Posterior vena cava (tissue), 2 donors: ENCODE data around the gene TATDN2. TPM values are rescaled to one million over a fixed set of nuclear protein-coding genes. Genes with fewer than 3 reads are reported as not detected.
"Not testable (repeated sequence)": the region's sequence is repeated elsewhere in the genome, so short reads cannot be mapped to it uniquely, and the experiment has no call there.

Experiments
- DNase-seq: peaks from one replicate; pipeline ENCODE4 v3.0.0-alpha.2; 2020; ENCODE audit warnings: low spot score
- intact Hi-C, 2 donors: fragments of 100-400 bp; cut with DNase I; formaldehyde crosslinking; loops; one replicate each; pipeline versions ENCODE4 v1.14.1 to v1.14.2; 2022 to 2023
- total RNA-seq, 2 donors: library from RNA; stranded (reverse); fragmentation: NEBNext Ultra II Directional; extraction: Animal tissue kit (Norgen Biotek cat#: 25700); gene quantifications; one replicate each; pipeline ENCODE4 v1.2.1, GENCODE V29; 2021
- donor health status: DM: yes; HTN: yes; CAD: no.
- donor health status: DM: yes; HTN: yes; CAD: no.

TATDN2 gene
- total RNA-seq, 2 donors from 2014 or later, result 22.2 to 25.3 TPM

- peak; percentile 38 for DNase-seq
- intact Hi-C loops, result no loop called here
Measured at GRCh38 chr3:10260211-10260701, 12.0 kb downstream of the TATDN2 start.

- intact Hi-C loops, result no loop called here
- no peak for DNase-seq
Measured at GRCh38 chr3:10262027-10262426, 13.8 kb downstream of the TATDN2 start.

DNA sequence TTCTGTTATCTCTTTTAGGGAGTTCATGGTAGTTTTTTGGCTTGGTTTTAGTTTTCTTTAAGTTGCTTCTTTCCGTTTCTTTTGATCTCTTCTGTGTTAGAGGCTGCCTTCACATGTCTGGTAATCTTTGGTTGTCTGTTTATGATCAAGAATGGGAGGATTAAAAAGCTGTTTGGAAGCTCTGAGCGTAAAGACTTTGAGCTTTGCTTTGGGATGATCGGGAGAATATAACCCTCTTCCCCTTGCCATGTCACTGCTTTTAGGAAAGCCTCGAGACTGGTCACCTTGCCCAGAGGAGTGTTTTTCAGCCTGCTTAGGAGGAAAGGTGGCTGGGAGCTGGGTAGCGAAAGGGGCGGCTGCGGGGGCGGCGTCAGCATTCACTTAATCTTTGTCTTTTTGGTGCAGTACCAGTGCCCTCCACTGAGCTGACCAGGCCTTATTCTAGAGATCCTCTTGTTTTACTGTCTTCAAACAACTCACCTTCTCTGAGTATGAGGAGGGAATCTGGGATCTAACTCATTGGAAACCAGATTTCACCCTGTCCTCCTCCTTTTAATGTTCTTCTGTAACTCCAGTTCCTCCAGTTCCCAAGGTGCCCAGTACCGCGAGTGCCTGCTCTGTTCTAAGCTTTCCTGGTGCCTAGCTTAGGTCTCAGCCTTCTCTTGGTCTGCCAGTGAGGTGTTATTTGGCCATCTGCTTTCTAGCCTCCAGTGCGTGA, 15.5 kb downstream of the TATDN2 start:
- intact Hi-C loops, result no loop called here
- DNase-seq, result peak; percentile 56

DNA sequence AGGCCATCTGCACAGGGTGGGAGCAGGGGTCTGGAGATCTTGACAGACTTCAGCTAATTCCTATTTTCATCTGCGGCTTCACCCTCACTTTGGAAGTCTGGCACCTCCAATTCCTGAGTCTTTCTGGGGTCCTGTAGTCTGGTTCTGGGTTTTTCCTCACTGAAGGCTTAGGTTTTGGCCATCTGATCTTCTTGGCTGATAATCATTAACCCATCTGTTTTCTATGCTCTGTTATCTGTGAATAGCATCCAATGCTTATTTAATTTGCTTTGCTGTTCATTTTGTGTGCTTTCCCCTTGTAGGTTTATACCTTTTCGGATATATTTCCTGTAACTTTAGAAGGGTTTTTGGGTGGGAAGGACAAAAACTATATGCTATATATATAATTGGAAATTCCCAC, 17.6 kb downstream of the TATDN2 start:
- DNase-seq, result no peak
- intact Hi-C loops, result no loop called here

DNA sequence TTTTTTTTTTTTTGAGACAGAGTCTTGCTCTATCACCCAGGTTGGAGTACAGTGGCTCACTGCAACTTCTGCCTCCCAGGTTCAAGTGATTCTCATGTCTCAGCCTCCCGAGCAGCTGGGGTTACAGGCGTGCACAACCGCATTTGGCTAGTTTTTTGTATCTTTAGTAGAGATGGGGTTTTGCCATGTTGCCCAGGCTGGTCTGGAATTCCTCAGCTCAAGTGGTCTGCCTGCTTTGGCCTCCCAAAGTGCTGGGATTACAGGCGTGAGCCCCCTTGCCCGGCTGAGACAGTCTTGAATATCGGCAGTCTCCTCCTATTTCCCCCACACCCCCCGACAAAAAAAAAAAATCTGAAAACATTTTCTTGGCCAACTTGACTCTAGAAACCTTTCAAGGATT, 18.7 kb downstream of the TATDN2 start:
- DNase-seq, intact Hi-C loops: not testable (repeated sequence)

DNA sequence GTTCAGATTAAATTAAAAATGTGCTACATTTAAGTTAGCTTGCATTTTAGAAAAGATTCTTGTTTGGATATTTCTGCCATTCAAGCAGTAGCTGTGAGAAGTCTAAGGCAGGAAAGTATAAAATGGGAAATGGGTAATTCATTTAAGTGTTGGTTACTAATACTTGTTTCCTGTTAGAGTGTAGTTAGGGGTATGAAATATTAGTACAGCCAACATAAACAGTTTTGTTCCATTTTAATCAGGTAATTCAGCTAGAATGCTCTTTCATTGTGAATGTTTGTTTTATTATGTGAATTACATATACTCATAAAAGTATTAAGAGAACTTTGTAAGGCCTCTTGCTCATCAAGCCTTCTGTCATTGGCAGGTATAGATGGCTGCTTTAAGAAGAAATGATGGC, 19.9 kb downstream of the TATDN2 start:
- intact Hi-C loops, result no loop called here

GRCh38 chr3:10268930-10269329, 20.7 kb downstream of the TATDN2 start:
- DNase-seq, result peak; percentile 9
- intact Hi-C loops, result no loop called here

More for the DNA sequence above, 19.9 kb downstream of the TATDN2 start:
- no peak for DNase-seq

DNA sequence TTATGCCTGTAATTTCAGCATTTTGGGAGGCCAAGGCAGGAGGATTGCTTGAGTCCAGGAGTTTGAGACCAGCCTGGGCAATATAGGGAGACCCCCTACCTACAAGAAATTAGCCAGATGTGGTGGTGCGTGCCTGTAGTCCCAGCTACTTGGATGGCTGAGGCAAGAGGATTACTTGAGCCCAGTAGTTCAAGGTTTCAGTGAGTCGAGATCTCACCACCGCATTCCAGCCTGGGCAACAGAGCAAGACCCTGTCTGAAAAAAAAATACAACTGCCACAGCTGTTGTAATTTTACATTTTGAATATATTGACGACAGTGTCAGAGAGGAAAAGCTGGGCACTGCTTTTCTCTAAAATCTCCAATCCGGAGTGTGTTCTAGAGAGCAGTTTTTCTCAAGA, 21.2 kb downstream of the TATDN2 start:
- intact Hi-C loops, result no loop called here
- peak; percentile 3 for DNase-seq

DNA sequence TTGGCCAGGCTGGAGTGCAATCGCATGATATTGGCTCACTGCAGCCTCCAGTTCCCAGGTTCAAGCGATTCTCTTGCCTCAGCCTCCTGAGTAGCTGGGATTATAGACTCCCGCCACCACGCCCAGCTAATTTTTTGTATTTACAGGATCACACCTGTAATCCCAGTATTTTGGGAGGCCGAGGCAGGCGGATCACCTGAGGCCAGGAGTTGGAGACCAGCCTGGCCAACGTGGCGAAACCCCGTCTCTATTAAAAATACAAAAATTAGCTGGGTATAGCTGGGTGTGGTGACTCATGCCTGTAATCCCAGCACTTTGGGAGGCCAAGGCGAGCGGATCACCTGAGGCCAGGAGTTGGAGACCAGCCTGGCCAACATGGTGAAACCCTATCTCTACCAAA, 24.2 kb downstream of the TATDN2 start:
- intact Hi-C loops, result not testable (repeated sequence)
- DNase-seq, result peak; percentile 58

DNA sequence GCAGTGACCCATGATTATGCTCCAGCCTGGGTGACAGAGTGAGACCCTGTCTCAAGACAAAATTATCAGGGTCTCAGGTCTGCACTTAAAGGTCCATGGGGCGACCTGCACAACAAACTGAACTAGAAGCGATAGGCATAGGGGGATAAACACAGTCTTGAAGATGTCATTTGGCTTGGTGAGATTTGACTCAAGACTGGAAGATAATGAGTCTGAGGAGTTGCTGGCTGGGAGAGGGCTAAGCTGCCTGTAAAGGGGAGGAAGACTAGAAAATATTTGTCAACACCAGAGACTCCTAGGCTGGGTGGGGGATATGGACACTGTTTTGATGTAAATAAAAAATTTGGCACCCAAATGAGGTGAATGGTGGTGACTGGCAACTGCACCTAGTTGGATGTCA, 24.7 kb downstream of the TATDN2 start:
- no peak for DNase-seq
- intact Hi-C loops, result no loop called here

DNA sequence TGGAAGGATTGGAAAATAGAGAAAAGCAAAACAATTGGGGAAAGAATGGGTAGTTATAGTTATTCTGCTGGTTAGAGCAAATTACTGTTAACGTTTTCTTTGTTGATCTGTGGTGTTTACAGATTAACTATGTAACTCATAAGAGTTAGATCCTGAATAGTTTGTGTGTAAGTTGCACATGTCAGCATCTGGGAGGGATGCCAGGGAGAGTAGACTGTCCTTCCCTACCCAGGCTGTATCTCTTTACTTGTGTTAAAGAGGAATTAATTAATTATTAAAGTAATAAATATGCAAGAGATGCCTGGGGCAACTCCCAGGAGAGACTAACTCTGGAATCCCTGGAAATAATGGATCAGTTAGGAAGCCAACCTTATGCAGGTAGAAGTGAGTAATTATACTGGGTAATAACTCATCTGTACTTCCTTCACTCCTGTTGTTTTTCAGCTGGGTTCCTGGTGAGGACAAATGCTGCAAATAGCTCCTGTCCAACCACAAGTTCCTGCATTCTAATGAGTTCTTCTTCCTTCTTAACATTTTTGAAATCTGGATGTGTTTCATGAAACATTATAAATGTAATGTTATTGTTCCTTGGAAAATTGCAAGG, 25.5 kb downstream of the TATDN2 start:
- intact Hi-C loops, result no loop called here
- no peak for DNase-seq

DNA sequence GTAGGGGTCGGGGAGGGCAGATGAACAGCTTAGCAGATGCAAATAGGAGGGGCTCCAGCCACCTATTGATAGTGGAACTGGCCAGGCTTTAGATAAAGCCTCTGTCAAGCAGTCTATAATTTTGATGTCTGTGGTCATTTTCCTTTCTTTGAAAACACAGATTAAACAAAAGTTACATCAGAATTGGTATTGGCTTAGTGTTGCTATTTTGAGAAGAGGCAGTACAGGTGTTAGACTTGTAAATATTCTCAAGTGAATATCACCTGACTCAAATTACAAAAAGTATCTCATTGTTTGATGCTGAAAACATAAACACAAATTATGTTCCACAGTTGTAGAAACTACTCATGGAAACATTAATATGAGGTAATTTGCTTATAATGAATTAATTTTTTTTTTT, 26.3 kb downstream of the TATDN2 start:
- intact Hi-C loops, result no loop called here
- no peak for DNase-seq

DNA sequence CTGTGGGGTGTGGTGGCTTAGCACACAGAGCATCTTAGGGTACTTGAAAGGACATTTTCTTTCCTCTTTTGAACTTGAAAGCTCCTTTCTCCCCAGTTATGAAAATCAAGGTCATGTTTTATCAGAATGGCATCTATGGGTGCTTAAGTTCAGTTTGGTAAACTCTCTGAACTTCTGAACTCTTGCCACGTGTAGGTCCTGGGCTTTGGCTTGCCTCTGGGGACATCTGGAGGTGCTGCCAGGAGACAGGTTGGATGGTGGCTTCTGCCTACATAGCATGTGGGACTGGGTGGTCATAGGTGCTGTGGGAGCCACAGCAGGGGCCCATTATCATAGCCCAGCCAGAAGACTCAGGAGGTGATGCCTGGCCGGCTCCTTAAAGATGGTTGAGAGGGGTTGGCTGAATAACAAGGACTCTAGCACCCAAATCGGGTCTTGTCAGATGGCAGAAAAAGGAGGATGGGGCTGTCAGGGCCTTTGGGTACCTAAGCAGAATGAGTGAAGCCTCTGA, 28.9 kb downstream of the TATDN2 start:
- DNase-seq, result peak; percentile 56
- intact Hi-C loops, result no loop called here

DNA sequence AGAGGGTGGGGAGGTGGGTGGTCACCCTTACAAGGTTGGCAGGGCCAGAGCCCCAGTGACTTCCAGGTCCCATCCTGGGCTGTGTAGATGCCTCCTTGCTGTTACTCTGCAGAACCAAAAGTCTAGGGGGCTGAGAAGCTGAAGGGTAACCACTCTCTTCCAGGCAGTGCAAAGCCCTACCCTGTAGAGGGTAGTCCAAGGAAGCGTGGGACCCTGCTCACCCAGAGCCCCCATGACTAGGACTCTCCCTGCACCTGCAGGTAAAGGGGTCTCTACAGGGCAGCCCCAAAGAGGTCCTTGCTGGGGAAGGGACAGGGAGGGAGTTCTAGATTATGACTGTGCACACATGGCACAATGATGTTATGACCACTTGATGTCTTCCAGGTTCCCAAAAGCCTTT, 30.2 kb downstream of the TATDN2 start:
- DNase-seq, result peak; percentile 62
- intact Hi-C loops, result no loop called here

GRCh38 chr3:10279384-10280176, 31.3 kb downstream of the TATDN2 start:
- intact Hi-C loops, result no loop called here
- peak; percentile 14 for DNase-seq

DNA sequence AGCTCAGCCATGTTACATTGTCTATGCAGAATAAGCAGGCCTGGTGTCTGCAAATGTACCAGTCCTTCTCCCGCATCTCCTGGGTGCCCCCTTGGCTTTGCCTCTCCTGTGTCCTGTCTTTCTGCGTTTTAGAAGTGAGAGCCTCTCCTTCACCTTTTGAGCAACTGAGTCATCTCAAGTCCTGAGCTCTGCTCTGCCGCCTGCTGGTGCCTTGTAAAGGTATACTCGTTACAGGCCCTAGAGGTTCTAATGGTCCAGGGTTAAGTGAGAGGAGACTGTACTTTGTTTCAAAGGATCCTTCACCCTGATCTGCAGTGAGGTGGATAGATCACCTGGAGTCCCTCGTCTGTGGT, 31.9 kb downstream of the TATDN2 start:
- intact Hi-C loops, result no loop called here
- DNase-seq, result peak; percentile 50

GRCh38 chr3:10280571-10280970, 32.3 kb downstream of the TATDN2 start:
- no peak for DNase-seq
- intact Hi-C loops, result no loop called here

DNA sequence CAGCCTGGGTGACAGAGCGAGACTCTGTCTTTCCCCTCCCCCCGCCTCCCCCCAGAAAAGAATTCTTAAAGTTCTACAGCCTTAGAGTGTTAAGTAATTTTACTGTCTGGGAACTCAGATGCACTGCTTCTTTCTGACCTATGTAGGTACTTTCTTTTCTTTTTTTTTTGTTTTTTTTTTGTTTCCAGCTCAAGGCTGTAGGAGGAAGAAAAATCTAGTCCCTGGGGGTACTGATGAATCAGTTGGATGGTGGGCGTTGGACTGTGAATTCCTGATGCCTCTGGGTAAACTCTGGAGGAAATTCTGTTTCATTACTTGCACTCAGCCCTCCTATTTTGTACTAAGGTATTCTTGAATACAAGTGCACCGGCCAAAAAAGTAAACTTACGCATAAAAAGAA, 33.7 kb downstream of the TATDN2 start:
- no peak for DNase-seq
- intact Hi-C loops, result no loop called here

DNA sequence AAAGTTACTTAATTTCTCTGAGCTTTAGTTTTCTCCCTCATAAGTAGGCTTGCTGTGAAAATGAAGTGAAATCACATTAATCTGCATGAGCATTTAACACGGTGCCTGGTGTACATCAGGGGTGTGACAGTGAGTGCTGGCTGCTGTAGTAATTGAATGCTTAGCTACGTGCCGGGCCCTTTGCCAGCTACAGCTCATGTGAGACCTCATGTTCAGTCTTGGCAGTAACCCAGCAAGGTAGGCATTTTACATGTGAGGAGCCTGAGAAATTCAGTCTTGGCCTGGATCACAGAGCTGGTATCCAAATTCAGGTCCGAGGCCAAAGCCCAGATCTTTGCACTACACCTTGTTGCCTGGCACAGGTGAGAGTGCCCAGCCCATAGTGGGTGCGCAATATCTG, 35.4 kb downstream of the TATDN2 start:
- no peak for DNase-seq
- intact Hi-C loops, result no loop called here

- intact Hi-C loops, result no loop called here
Measured at GRCh38 chr3:10284496-10284895, 36.2 kb downstream of the TATDN2 start.

More at GRCh38 chr3:10284496-10284895, 36.2 kb downstream of the TATDN2 start:
- no peak for DNase-seq
